HL-60 (cell line): ENCODE measurements around the gene ARHGAP26.

Experiments used
- DNase-seq, 2 experiments: peaks; one replicate each; pipeline ENCODE4 v3.0.0-alpha.2; 2010 to 2020; ENCODE audit warnings: low read depth in 1 of 2, low spot score in 1 of 2
- H3K27ac ChIP-seq: fragments of 250-450 bp; sonication (Bioruptor Pico); replicated peaks from 2 replicates; pipeline ENCODE4 v1.5.1; 2020; ENCODE audit warnings: mild to moderate bottlenecking, moderate library complexity
- H3K27me3 ChIP-seq: fragments of 250-450 bp; sonication (Bioruptor Pico); 2 replicates; pipeline ENCODE4 v1.5.1; 2021; ENCODE audit warnings: mild to moderate bottlenecking, moderate library complexity; ENCODE audit not compliant: insufficient read depth, poor library complexity, severe bottlenecking
- H3K4me3 ChIP-seq: replicated peaks from 2 replicates; pipeline ENCODE4 v1.5.1; 2011; ENCODE audit warnings: mild to moderate bottlenecking, control low read depth, low read length; ENCODE audit not compliant: insufficient read depth
- GABPA ChIP-seq: IDR thresholded peaks from 2 replicates; pipeline ENCODE4 v1.6.1; 2012; ENCODE audit warnings: low read depth
- POLR2AphosphoS5 ChIP-seq: IDR thresholded peaks from 2 replicates; pipeline ENCODE4 v1.6.1; 2012; ENCODE audit warnings: low read depth
- SPI1 ChIP-seq: IDR thresholded peaks from 2 replicates; pipeline ENCODE4 v1.6.1; 2012; ENCODE audit warnings: low read depth, mild to moderate bottlenecking, borderline replicate concordance
- TF ChIP-seq, protein P1 (sequence below): IDR thresholded peaks from one replicate; pipeline ENCODE4 v1.5.1; 2011; ENCODE audit warnings: low read length, control low read depth, inconsistent platforms; ENCODE audit not compliant: insufficient read depth
- TF ChIP-seq, protein P2 (sequence below): IDR thresholded peaks from 2 replicates; pipeline ENCODE4 v1.6.1; 2012; ENCODE audit warnings: low read depth; ENCODE audit not compliant: insufficient replicate concordance

Gene ARHGAP26

DNA sequence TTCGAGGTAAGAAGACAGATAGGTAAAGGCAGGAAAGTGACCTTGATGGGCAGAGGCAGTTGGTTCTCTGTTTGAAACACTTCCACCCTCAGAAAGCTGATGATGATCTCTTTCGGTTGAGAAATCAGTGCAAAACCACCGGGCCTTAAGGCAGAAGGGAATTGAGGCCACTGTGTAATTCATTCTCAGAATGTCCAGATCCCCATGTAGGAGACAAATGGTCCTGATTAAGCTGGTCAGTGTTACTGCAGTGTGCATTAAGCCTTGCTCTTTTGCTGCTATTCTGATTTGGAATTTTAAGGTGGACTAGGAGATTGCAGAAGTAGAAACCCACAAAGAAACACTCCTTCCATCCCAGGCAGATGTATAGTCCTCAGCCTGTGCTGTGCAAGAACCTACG, 255.2 kb downstream of the ARHGAP26 start:
- Histone ChIP-seq H3K27me3 (no peaks in the 10 kb centered on the region), H3K27ac (no peak overlapping the region), H3K4me3 (no peak overlapping the region)
- TF ChIP-seq GABPA, result no peak
- TF ChIP-seq, protein P1, sequence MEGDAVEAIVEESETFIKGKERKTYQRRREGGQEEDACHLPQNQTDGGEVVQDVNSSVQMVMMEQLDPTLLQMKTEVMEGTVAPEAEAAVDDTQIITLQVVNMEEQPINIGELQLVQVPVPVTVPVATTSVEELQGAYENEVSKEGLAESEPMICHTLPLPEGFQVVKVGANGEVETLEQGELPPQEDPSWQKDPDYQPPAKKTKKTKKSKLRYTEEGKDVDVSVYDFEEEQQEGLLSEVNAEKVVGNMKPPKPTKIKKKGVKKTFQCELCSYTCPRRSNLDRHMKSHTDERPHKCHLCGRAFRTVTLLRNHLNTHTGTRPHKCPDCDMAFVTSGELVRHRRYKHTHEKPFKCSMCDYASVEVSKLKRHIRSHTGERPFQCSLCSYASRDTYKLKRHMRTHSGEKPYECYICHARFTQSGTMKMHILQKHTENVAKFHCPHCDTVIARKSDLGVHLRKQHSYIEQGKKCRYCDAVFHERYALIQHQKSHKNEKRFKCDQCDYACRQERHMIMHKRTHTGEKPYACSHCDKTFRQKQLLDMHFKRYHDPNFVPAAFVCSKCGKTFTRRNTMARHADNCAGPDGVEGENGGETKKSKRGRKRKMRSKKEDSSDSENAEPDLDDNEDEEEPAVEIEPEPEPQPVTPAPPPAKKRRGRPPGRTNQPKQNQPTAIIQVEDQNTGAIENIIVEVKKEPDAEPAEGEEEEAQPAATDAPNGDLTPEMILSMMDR, result no peak
- no peak for TF ChIP-seq POLR2AphosphoS5
- TF ChIP-seq, protein P2, sequence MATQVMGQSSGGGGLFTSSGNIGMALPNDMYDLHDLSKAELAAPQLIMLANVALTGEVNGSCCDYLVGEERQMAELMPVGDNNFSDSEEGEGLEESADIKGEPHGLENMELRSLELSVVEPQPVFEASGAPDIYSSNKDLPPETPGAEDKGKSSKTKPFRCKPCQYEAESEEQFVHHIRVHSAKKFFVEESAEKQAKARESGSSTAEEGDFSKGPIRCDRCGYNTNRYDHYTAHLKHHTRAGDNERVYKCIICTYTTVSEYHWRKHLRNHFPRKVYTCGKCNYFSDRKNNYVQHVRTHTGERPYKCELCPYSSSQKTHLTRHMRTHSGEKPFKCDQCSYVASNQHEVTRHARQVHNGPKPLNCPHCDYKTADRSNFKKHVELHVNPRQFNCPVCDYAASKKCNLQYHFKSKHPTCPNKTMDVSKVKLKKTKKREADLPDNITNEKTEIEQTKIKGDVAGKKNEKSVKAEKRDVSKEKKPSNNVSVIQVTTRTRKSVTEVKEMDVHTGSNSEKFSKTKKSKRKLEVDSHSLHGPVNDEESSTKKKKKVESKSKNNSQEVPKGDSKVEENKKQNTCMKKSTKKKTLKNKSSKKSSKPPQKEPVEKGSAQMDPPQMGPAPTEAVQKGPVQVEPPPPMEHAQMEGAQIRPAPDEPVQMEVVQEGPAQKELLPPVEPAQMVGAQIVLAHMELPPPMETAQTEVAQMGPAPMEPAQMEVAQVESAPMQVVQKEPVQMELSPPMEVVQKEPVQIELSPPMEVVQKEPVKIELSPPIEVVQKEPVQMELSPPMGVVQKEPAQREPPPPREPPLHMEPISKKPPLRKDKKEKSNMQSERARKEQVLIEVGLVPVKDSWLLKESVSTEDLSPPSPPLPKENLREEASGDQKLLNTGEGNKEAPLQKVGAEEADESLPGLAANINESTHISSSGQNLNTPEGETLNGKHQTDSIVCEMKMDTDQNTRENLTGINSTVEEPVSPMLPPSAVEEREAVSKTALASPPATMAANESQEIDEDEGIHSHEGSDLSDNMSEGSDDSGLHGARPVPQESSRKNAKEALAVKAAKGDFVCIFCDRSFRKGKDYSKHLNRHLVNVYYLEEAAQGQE, result no peak
- TF ChIP-seq SPI1, result no peak
- no peak for DNase-seq

DNA sequence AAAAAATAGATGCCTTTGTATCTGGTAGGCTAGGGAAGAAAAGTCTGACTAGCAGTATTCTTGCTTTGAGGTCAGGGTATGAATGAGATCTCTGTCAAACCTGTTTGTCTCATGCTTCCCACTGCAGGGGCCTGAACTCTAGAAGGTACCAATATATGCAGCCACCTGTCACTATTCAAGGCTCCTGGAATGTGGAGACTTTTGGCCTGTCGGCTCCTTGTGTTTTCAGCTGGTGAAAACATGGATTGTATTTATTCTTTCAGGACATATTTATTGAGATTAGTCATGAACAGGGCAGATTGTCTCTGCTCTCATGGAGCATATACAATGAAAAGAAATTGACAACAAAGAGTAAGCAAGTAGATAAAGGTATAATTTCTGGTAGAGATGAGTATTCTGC, 255.8 kb downstream of the ARHGAP26 start:
- no peak overlapping the region for H3K27ac ChIP-seq
- no peak overlapping the region for H3K4me3 ChIP-seq
- TF ChIP-seq GABPA, result no peak
- TF ChIP-seq POLR2AphosphoS5, result no peak
- TF ChIP-seq SPI1, result no peak
- TF ChIP-seq, protein P2, result no peak
- TF ChIP-seq, protein P1, result no peak
- no peak for DNase-seq
- no peaks in the 10 kb centered on the region for H3K27me3 ChIP-seq

- no peak for TF ChIP-seq SPI1
- no peak for TF ChIP-seq GABPA
- no peak for TF ChIP-seq POLR2AphosphoS5
- TF ChIP-seq, protein P2, result no peak
- TF ChIP-seq, protein P1, result no peak
- Histone ChIP-seq H3K27ac (no peak overlapping the region), H3K4me3 (no peak overlapping the region), H3K27me3 (no peaks in the 10 kb centered on the region)
- DNase-seq, result no peak
These were observed 256.2 kb downstream of the ARHGAP26 start for GRCh38 chr5:143026380-143026779.
